ENCODE results near the gene ERLEC1.

ERLEC1 gene

GRCh38 chr2:53786352-53786704, 516 bp upstream of the ERLEC1 start:
- no peaks in the 10 kb centered on the region for H3K9me3 ChIP-seq (ENCODE audit: severe bottlenecking)
- peak; percentile 37 for DNase-seq
- H3K36me3 ChIP-seq, result peaks cover 18% of the 10 kb centered on the region
- peak overlapping the region; percentile 90 for H3K4me3 ChIP-seq (ENCODE audit: low read depth, low read length)
- TF ChIP-seq, protein P1, sequence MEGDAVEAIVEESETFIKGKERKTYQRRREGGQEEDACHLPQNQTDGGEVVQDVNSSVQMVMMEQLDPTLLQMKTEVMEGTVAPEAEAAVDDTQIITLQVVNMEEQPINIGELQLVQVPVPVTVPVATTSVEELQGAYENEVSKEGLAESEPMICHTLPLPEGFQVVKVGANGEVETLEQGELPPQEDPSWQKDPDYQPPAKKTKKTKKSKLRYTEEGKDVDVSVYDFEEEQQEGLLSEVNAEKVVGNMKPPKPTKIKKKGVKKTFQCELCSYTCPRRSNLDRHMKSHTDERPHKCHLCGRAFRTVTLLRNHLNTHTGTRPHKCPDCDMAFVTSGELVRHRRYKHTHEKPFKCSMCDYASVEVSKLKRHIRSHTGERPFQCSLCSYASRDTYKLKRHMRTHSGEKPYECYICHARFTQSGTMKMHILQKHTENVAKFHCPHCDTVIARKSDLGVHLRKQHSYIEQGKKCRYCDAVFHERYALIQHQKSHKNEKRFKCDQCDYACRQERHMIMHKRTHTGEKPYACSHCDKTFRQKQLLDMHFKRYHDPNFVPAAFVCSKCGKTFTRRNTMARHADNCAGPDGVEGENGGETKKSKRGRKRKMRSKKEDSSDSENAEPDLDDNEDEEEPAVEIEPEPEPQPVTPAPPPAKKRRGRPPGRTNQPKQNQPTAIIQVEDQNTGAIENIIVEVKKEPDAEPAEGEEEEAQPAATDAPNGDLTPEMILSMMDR (IDR thresholded peaks at IDR 0.05; ENCODE audit: low read depth, low read length), result no peak
- H3K27ac ChIP-seq, result peak overlapping the region; percentile 94
- H3K27me3 ChIP-seq (ENCODE audit: insufficient read depth, low read depth, severe bottlenecking), result no peaks in the 10 kb centered on the region

DNA sequence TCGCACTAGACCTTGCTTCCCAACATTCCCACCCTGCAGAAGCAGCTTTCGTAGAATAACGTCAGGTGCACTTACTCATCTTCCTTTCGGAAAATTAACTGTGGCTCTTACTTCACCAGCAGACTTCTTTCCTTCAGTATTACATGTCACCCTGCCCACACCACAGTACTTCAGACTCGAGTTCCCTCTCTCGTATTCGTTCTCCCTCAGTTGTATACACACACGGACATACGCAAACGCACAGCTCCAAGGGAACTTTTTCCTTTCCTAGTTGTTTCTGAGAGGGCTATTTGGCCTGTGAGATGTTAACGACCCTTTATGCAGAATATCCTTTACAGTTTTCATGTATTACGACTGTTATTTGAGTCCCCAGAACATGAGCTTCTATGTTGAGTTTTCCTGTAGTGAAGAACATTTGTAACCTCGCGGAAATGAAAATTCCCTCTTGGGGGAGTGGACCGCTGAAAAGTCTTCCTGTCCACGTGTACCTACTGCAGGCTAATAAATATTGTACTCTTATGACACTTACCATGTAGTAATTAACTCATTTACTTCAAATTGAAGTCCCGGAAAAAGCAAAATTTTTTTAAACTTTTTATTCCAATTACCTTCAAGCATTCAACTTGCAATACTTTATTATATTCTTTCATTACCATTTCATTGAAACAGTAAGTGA, 908 bp downstream of the ERLEC1 start:
- Histone ChIP-seq H3K27me3 (ENCODE audit: insufficient read depth, low read depth, severe bottlenecking) (no peaks in the 10 kb centered on the region), H3K4me3 (ENCODE audit: low read depth, low read length) (peak overlapping the region; percentile 90), H3K27ac (peak overlapping the region; percentile 94), H3K36me3 (peaks cover 12% of the 10 kb centered on the region), H3K9me3 (ENCODE audit: severe bottlenecking) (no peaks in the 10 kb centered on the region)
- TF ChIP-seq, protein P1 (IDR thresholded peaks at IDR 0.05; ENCODE audit: low read depth, low read length), result no peak
- no peak for DNase-seq

DNA sequence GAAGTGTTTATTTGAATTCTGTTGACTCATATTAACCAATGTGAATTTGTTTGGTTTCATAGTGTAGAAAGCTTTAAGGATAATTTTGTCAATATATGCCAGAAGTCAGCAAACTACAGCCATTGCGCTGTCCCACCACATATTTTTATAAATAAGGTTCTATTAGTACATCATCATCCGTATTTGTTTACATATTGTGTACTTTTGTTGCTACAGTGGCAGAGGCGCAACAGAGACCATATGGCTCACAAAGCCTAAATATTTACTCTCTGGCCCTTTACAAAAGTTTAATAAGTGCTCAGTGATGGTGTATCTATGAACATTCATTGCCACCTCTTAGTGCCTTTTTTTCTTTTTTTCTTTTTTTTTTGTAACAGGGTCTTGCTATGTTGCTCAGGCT, 6.4 kb downstream of the ERLEC1 start:
- Histone ChIP-seq H3K27ac (no peak overlapping the region), H3K27me3 (ENCODE audit: insufficient read depth, low read depth, severe bottlenecking) (no peaks in the 10 kb centered on the region), H3K4me3 (ENCODE audit: low read depth, low read length) (no peak overlapping the region), H3K36me3 (peaks cover 26% of the 10 kb centered on the region), H3K9me3 (ENCODE audit: severe bottlenecking) (no peaks in the 10 kb centered on the region)
- TF ChIP-seq, protein P1 (IDR thresholded peaks at IDR 0.05; ENCODE audit: low read depth, low read length), result no peak
- no peak for DNase-seq

DNA sequence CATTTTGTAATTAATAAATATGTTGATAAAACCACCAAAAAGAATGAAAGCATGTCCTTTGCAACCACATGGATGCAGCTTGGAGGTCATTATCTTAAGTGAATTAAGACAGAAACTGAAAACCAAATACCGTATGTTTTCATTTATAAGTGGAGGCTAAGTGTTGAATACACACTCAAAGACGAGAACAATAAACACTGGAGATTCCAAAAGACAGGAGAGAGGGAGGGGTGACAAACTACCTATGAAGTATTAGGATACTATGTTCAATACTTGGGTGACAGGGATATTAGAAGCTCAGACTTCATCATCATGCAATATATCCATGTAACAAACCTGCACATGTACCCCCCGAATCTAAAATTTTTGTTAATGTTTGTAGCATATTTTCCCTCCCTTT, 7.0 kb downstream of the ERLEC1 start:
- Histone ChIP-seq H3K4me3 (ENCODE audit: low read depth, low read length) (no peak overlapping the region), H3K36me3 (peaks cover 30% of the 10 kb centered on the region), H3K9me3 (ENCODE audit: severe bottlenecking) (no peaks in the 10 kb centered on the region), H3K27ac (no peak overlapping the region), H3K27me3 (ENCODE audit: insufficient read depth, low read depth, severe bottlenecking) (no peaks in the 10 kb centered on the region)
- TF ChIP-seq, protein P1 (IDR thresholded peaks at IDR 0.05; ENCODE audit: low read depth, low read length), result no peak
- no peak for DNase-seq

DNA sequence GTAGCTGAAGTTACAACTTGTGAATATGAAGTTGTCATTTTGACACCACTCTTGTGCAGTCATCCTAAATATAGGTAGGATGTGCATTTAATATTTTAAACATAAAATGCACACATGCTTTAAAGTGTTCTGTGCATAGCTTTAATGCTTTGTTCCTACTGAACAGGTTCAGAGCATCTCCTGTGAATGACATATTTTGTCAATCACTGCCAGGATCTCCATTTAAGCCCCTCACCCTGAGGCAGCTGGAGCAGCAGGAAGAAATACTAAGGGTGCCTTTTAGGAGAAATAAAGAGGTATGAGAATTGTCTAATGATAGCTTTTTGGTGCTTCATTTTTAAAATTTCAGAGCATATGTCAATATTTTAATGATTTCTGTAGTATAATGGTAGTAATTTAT, 14.7 kb downstream of the ERLEC1 start:
- DNase-seq, result no peak
- Histone ChIP-seq H3K27me3 (ENCODE audit: insufficient read depth, low read depth, severe bottlenecking) (no peaks in the 10 kb centered on the region), H3K27ac (no peak overlapping the region), H3K9me3 (ENCODE audit: severe bottlenecking) (no peaks in the 10 kb centered on the region), H3K36me3 (peaks cover 70% of the 10 kb centered on the region), H3K4me3 (ENCODE audit: low read depth, low read length) (no peak overlapping the region)
- TF ChIP-seq, protein P1 (IDR thresholded peaks at IDR 0.05; ENCODE audit: low read depth, low read length), result no peak

DNA sequence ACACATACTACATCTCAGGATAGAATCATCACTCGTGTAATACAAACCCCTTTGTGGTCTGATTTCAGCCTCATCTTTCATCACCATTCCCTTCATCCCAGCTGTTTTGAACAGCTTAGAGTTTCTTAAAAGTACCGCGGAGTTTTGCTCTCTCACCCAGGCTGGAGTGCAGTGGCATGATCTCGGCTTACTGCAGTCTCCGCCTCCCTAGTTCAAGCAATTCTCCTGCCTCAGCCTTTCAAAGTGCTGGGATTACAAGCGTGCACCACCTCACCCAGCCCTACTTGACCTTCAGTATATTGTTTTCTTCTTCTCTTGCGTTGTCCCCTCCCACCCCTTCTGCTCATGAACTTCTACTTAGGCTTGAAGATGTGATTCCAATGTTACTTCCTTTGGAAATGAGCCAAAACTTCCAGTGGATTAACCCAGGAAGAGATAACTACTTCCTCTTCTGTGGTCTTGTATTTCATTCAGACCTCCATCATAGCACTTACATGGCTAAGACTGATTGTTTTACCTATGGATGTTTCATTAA, 15.8 kb downstream of the ERLEC1 start:
- H3K27ac ChIP-seq, result no peak overlapping the region
- DNase-seq, result peak; percentile 55
- H3K4me3 ChIP-seq (ENCODE audit: low read depth, low read length), result no peak overlapping the region
- peaks cover 71% of the 10 kb centered on the region for H3K36me3 ChIP-seq
- no peaks in the 10 kb centered on the region for H3K27me3 ChIP-seq (ENCODE audit: insufficient read depth, low read depth, severe bottlenecking)
- TF ChIP-seq, protein P1 (IDR thresholded peaks at IDR 0.05; ENCODE audit: low read depth, low read length), result no peak
- no peaks in the 10 kb centered on the region for H3K9me3 ChIP-seq (ENCODE audit: severe bottlenecking)
